CD4-positive, alpha-beta T cell treated with Interleukin-1 beta for 1 hour (primary cell): ENCODE measurements around the gene AHDC1.

ENCODE experiments used
- DNase-seq, 2 donors: peaks; one replicate each; pipeline ENCODE4 v3.0.0-alpha.2; 2020 to 2022

Gene AHDC1

DNA sequence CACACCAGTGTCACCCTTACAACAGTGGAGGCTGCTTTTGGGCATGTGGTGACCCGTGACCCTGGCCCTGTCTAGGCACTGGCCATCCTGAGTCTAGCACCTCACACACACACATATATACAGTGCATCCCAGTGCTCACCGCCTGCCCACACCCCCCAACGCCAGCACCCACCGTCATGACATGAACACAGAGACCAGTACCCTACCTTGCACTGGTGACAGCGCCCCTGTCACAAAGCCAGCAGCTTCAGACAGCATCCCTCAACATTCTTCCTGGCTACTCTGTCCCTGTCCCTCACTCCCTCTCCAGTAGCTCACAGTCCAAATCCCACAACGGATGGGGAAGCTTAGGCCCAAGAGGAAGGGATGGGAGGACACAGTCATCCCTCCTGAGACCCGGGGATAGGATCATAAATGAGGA, 27.1 kb downstream of the AHDC1 start:
- DNase-seq, result no peak

DNA sequence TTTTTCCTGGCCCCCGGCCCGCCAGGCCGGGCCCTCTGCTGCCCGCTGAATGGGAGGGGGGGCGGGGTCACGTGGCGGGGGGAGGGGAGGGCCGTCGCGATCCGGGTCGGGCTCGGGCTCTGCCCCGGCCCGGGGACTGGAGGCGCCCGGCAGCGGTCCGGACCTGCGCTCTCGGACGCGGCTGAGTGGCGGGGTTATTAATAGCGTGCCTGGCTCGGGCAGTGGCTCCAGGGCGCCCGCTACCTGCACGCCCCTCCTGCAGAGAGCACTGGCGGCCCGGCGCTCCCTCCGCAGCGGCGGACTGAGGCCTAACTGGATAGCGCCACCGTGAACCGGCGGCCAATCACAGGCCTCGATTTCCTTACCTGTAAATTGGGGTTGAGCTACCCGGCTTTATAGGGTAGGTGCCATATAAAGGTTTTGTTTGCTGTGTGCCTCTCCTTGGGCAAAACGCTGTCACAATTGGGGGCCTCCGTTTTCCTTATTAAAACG, 28.1 kb downstream of the AHDC1 start:
- no peak for DNase-seq

DNA sequence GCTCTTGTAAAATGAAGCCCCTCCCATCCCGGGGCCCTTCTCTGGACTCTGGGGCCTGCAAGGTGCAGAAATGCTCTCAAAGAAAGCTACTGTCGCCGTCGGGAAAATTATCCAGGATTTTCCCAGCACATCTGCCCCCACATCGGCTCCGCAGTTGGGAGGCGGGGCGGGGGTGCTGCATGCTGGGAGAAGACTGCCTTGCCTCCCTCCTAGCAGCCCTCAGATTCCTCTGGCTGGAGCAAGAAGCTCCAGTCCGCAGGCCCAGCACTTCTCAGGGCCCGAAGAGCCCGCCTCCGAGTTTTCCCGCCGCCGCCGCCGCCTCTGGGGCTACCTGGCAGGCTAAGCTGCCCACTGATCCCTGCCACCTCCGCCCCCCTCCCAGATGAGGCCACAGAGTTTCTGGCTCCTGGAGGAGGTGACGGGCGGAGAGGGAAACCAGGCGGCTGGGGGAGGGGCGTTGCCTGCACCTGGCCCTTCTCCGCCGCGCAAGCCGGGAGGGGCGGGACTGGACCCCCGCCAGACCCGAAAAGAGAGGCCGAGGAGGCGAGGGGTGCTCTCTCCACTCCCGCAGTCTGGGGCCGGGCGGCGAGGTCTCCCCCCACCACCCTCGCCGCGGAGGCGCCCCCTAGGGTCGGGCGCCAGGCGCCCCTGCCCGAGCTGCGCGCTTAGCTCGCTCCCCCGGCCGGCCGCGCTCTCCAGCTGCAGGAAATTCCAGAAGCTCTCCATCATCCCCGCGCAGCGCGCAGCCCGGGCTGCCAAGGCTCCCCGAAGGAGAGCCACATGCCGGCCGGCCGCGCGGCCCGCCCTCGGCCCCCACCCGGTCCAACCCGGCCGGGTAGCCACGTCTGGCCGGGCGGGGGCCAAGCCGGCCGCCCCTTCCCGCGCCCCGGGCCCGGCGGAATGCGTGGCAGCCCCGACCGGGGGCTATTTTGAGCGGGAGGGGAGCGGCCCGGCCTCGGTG, 28.8 kb downstream of the AHDC1 start:
- no peak for DNase-seq

DNA sequence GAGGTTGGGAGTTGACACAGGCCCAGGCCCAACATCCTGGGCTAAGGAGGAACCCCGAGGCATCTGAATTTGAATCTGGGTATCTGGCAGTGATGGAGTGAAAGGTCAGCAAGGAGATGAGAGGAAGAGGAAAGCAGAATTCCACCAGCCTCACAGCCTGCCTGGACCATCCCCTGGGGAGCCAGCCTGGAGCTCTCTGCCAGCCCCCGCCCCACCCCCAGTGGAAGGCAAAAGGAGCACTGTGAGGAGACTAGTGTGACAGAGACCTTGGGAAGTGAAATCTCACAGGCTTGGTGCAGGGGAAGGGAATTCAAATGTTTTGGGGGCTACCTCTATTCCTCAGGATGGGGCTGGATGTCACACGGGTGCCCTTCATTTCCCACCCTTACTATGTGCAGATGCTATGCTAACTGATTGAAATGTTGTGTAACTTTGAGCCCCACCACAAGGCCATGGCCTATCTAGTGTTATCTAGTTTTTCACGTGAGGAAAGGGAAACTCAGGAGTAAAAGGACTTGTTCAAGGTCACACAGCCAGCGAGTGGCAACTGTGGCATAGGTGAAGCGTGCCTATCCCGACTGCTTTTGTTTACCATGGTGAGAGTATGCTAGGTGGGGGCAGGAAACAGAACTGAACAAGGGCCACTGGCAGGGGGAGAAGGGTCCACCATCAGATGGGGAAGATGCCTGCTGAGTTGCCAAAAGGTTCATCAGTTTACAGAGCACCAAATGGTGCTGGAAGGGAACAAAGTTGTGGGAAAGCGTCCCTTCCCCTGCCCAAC, 29.8 kb downstream of the AHDC1 start:
- DNase-seq, result no peak

DNA sequence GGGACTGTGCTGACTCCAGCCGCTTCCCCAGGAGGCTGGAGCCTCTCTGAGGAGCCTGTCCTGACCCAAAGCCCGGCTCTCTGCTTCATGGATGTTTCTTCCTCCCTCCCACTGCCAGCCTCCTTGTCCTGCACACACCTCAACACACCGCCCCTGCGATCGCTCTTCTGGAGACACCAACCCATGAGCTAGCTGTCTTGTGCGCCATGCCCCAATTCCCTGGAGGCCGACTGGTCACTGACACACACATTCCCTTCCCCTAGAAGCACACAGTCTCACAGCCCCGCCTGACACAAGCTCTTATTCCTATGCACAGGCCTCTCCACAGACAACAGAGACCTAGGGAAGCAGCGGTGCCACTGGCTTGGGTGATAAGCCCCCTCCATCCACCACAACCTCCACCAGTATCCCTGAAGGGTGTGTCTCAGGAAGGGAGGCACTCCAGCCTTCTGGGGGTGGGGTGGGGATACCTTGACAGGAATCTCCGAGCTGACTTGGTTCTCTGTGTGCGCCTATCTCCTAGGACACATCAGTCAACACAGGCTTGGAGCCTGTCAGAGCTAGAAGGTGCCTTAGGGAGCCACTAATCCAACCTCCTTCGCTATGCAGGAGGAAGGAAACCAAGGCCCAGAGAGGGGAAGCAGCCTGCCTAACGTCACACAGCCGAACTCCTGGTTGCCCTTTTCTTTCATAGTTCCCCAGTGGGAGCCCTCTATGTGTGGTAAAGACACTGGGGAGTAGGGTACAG, 31.1 kb downstream of the AHDC1 start:
- DNase-seq, result no peak

DNA sequence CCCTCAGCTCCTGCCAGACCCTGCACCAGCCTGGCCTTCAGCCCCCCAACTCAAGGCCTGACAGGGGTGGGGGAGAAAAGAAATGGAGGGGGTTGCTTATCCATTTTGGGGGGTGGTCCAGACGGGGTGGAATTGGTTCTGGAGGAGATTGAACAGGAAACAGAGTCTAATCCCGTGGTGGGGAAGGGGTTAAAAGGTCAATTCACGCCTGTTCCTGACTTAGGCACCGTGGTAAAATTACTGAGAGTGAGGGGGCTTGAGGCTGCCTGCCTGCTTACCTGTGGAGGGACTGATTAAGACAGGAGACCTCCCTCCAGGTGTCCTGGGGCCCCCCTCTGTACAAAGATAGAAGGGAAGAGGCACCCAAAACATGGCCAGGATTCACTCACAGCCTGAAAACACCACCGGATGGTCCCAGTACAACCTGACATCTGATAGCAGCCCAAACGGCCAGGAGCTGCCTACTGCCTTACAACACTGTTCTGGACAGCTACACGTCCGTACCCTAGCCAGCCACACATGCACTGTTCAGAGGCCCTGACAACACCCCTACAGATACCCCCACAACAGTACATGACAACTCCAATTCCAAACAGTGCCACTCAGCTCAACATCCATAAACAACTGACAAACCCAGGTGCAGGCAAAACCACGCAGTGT, 31.8 kb downstream of the AHDC1 start:
- no peak for DNase-seq

DNA sequence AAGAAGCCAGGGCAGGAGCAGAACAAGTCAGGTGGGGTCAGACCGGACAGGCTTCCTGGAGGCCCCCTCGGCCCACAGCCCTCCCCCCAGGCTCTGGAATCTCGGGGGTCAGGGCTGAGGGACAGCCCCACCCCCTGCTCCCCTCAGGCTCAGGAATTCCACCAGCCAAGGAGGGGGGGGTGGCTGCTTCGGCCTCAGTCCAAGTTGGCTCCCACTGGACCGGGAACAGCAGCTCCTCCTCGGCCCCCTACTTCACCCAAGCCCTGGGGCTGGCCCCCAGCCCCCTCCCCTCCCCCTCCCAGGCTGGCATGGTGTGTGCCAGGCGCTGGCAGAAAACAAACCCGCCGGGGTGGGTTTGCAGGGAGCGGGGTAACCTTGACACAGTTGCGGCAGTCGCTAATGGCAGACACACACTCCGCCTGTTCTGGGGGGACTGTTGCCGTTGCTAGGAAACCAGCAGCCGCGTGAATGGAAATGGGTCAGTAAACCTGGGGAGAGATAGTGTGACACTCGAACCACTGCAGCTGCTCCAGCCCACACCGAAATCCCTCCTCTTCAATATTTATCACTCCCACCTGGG, 32.4 kb downstream of the AHDC1 start:
- no peak for DNase-seq

DNA sequence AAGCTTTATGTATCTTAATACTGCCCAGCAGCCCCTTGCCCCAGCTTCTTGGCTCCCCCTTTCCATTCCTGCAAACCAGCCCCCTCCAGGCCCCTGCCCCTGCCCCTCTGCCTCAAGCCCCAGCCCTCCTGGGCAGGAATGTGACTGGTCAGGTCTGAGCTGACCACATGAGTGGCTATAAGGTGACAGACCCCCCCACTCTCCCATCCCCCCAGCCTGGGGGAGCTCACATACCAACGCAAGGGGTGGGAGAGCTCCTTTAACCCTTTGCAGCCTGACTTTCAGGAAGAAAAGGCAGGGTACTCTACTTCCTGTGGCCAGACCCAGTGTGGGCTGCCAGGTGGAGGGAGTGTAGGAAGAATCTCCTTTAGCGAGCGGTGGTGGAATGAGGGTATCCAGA, 33.2 kb downstream of the AHDC1 start:
- DNase-seq, result no peak

DNA sequence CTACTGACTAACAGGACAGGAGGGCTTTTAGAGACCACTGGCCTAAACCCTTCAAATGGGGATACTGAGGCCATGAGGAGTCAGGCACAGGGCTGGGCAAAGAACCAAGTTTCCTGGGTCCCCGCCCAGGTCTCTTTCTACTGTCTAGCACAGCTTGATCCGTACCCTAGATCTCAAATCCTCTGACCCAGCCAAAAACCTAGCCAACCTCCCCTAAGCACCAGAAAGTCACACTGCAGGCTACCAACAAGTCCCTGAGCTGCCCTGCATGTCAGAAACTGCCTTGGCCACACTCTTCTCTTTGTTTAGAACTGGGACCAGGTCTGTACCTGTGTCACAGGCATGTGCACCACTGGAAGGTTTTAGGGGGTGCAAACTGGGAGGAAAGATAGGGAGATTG, 33.6 kb downstream of the AHDC1 start:
- DNase-seq, result no peak

DNA sequence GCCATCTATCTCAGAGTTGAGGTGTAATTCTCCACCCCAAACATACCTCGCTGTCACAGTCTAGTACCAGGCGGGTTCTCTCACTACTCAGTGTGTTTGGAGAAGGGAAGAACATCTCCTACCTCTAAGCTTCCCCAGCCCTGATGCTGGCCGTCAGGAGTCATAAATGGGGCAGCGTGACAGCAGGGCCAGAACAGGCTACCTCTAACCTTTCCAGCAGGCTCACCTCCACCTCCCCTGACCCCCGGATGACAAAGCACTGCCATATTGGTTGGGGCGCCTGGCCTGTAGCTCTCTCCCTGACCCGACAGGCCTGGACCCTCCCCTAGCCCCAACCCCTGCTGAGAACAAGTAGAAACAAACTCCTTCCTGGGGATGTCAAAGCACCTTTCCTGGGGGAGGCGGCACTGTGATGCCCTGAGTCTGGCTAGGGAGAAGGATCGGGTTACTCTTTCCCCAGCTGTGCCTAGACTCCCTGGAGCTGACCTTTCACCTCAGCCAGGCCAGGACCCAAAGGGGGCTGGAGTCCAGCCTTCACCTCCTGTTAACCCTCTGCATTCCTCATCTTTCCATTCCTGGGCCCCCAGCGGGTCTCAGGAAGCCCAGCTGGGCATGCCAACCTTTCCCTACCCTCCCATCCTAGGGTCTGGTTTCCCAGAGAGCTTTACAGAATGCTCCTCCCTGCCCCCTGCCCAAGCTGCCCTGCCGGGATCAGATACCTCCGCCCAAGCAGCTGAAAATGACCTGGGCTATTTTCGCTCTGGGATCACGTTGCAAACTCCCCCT, 34.2 kb downstream of the AHDC1 start:
- no peak for DNase-seq

DNA sequence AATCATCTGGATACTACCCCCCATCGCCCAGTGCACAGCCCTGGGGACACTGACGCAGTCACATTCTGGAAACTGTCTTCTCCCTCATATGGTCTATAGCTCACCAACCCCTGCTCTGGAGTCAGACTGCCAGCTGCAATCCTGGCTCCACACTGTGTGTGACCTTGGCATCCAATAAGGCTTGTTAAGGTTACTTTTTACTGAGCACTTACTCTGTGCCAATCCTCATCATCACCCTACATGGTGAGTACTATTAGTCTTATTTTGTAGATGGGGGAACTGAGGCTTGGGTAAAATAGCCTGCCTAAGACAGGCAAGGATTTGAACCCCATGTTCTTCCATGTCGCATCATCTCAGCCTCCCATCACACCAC, 34.9 kb downstream of the AHDC1 start:
- DNase-seq, result no peak

DNA sequence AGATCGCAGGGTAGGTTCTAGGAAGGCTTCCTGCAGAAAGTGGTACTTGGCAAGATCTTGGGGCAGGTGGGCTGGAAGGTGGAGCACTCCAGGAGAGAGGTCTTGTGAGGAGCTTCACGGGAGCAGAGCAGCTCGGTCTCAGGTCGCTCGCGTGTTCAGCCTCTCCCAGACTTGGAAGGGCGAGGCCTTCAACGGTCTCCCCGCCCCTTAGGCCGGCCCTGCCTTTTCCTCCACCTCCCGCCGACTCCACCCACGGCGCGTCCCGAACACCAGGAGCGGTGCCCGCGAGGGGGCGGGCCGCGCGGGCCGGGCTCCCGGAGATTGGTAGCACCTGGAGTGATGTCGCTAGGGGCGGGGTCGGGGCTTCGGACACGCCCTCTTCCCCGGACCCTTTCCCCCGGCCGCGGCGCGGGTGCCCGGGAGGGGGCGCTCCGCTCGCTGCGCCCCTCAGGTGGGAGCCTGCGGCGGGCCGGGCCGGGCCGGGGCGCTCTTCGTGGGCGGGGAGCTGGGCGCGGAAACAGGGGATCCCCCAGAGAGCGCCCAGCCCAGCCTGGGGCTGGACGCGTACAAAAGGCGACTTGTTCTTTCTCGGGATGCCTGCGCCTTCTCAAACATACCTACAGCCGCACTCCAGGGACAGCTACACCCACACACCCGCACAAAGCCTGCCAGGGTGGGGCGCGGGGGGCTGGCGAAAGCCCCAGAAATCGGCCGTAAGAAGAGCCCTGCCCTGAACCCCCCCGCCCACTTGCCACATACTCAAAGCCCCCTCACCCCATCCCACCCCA, 35.5 kb downstream of the AHDC1 start:
- DNase-seq, result peak; percentile 95 to 96

DNA sequence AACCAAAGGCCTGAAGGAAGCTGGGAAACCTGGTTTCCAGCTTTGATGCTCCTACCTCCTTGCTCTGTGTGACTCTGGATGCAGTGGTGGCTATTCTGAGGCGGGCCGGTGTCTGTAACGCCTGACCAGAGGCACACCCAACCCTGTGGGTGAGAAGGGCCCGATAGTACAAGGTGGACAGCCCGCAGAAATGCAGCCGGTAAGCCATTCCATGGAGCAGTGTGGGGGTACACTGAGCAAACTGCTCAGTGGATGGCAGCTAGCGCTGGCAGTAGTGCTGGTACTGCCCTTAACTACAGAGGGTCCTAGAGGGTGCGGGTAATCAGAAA, 36.0 kb downstream of the AHDC1 start:
- DNase-seq, result no peak

DNA sequence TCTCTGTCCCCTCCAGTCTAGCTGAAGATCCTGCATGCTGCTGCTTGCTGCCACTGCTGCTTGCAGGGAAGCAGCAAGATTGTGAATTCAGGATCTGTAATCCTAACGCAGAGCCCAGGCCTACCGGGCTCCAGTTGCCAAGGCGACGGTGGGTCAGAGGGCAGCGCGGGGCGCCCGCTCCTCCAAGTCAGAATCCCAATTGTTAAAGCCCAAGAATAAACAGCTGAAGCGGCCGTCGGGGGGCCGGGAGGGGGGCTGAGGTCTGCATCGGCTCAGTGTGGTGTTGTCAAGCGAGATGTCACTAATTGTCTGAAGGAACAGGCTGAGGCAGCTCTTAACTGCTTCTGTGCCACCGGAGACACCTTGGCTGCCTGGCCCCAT, 36.8 kb downstream of the AHDC1 start:
- no peak for DNase-seq

DNA sequence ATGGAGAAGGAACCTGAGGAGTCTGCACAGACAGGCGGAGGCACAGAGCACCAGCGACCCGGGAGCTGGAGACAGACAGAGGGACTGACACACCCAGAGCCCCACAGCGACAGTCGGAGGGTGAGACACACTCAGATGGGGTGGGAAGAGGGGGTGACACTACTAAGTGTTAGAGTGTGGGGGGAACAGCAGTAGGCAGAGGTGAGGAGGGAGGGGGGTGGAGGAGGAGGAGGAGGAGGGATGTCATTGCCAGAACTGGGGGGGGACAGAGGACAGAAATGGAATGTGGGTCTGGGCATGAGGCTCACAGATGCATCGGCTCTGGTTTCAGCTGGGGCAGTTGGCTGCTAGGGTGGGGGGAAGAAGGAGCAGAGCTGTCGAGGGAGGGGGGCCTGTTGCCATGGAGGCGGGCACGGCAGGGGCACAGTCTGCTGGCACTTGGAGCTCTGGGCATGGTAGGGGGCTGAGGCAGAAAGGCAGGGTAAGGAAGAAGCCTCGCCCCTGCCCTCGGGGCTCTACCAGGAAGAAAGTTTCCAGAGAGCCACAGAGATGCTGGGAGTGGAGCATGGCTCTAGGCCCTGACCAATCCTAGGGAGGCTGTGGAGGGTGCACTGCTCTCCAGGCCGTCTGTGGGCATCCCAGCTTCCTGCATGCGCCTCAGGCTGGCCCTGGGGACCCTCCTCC, 37.3 kb downstream of the AHDC1 start:
- DNase-seq, result no peak

DNA sequence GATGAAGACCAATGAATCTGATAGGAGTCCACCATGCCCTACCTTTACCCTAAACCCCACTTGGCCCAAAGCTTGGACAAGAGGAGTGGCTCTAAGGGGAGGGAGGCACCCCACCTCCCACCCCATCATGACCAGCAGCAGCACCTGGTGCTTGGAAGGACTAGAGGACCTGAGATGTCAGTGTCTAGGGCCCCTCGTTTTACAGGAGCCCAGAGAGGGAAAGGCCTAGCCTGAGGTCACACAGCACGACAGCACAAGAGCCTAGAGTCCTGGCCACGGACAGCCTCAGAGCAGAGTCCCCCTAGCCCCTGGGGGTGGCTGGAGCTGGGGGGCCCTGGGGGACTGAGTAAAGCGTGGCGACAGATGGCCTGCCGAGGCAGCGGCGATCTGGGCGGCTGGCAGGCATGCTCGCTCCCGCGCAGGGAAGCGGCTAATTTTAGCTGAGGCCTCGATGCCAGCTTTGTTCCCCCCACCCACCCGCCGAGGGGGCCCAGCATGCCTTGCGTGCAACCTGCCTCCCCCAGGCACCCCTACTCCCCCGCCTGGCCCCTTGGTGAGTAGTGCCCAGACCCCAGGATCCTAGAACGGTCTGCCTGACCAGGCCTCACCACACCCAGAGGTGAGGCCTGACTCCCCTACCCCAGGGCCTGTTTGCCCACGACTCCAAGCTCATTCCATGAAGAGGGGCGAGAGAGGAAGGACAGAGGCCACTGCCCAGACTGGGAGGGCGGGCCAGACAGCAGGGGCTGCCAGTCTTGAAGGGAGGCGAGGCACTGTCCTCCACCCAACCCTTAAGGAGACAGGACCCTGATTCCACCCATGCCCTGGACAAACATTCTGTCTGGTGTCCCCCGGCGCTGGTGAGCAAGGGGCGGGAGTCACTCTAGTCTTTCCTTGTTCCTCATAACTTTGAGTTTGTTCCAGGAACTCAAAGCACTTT, 39.0 kb downstream of the AHDC1 start:
- DNase-seq, result no peak

DNA sequence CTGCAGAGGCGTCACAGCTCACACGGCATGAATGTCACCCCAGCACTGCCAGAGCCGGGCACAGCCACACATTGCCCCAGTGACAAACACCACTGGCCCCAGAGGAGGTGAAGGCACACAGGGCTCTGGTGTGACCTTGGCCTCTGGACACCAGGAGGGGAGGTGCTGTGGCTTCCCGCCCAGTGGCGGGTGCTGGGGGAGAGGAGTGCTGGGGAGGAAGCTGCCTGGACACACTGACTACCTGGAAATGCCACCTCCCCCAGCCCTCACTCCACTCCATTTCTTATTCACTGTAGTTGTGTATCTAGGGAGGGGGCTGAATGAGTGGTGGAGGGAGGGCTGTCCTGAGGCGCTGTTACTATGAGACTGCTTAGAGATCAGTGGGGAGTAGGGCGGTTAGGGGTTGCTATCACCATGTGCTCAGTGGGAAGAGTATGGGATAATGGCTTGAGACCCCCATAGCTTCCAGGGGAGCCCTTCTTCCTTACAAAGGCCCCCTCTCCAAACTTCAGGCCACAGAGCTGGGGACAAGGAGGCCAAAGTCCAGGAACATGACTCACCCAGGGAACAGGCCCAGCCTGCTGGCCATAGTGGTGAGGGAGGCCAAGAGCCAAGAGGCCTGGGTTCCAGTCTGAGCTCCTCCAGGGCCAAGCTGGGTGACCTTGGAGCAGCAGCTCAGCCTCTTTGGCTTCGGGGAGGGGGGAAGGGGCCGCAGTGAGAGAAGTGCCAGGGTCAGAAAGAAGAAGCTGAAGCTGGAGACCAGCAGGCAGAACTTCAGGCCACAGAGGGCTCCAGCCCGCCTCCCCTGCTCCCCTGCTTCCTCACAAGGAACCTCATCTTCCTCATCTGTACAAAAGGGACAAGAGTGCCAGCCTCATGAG, 40.1 kb downstream of the AHDC1 start:
- peak in 1 of 2 donors; percentile 12 for DNase-seq

DNA sequence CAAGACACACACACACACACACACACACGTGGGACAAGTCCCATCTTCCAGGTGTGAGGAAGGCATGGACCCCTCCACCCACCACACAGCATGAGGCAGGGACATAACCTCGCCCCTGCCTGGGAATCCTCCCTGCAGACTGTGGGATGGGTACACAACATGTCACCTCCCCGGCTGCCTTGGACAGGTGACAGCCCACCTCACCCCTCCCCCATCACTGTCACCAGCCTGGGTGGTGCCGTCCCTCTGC, 40.7 kb downstream of the AHDC1 start:
- no peak for DNase-seq
